Measurements from ENCODE around the gene TRPM3.

TRPM3 gene

DNA sequence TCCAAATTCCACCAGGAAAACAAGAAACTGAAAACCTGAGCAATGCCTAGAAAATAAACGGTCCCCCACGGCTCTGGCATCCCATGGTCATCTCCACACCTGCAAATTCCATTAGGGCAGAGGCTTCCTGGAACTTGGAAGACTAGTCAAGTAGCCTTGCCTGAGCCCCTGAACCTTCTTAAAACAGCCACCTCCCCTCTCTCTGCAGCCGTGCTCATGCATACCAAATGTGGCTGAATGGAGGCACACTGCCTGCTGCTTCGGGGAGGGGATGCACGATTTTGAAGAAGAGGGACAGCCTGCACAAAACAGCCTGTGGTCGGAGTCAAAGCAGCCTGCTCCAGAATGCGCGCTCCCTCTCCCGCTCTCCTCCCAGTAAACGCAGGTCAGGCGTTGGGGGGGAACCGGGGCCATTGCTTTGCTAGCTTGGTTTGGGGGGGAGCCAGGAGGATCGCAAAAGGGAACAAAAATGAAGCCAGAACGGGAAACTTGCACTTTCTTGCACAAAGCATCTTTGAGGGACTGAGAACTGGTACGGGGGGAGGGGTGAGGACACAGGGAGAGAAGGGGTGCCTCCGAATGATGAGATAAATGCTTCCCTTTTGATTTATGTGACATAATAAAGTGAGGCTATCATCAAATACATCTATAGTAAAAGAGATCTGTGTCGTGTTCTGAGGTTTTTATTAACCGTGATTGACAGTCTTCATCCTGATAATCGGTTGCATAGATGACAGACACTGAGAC is at the start of gene TRPM3:
Gene TRPM3, minus strand, starts transcription at position 347 of the 747 bp plus-strand sequence. Its CDS starts 267 bp downstream, at position 80.
- peak; percentile 47 for DNase-seq
- peak within 1 kb of the TSS; percentile 86 for H3K4me3 Mint-ChIP-seq
- no peaks in the 10 kb centered on the region for H3K36me3 Mint-ChIP-seq (ENCODE audit: low read depth)
- no peak within 1 kb of the TSS for H3K27ac Mint-ChIP-seq
- H3K27me3 Mint-ChIP-seq (ENCODE audit: low read depth, poor library complexity) = peaks cover 8% of the 10 kb centered on the region
- H3K9me3 Mint-ChIP-seq = no peaks in the 10 kb centered on the region
- H3K4me1 Mint-ChIP-seq = peaks cover 46% of the 10 kb centered on the region
- TF ChIP-seq, protein P1, sequence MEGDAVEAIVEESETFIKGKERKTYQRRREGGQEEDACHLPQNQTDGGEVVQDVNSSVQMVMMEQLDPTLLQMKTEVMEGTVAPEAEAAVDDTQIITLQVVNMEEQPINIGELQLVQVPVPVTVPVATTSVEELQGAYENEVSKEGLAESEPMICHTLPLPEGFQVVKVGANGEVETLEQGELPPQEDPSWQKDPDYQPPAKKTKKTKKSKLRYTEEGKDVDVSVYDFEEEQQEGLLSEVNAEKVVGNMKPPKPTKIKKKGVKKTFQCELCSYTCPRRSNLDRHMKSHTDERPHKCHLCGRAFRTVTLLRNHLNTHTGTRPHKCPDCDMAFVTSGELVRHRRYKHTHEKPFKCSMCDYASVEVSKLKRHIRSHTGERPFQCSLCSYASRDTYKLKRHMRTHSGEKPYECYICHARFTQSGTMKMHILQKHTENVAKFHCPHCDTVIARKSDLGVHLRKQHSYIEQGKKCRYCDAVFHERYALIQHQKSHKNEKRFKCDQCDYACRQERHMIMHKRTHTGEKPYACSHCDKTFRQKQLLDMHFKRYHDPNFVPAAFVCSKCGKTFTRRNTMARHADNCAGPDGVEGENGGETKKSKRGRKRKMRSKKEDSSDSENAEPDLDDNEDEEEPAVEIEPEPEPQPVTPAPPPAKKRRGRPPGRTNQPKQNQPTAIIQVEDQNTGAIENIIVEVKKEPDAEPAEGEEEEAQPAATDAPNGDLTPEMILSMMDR (IDR thresholded peaks at IDR 0.05) = no peak

DNA sequence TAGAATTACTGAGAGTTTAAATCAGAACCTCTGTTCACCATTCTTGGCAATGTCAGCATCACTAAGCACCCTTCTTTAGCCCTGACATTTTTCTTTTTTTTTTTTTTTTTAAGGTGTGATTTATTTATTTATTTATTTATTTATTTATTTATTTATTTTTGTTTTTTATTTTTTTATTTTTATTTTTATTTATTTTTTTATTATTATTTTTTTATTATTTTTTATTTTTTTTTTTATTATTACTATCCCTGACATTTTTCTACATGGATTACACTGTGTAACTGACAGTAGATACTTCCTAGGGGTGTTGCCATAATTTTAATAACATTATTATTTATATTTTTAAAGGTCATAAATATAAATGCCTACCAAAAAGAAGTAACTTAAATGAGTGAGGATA is 47.0 kb upstream of the TRPM3 start:
- TF ChIP-seq, protein P1 (IDR thresholded peaks at IDR 0.05) = no peak
- H3K4me1 Mint-ChIP-seq = no peaks in the 10 kb centered on the region
- peaks cover 4% of the 10 kb centered on the region for H3K9me3 Mint-ChIP-seq
- H3K27me3 Mint-ChIP-seq (ENCODE audit: low read depth, poor library complexity) = no peaks in the 10 kb centered on the region
- DNase-seq = no peak
- H3K27ac Mint-ChIP-seq = no peak overlapping the region
- no peak overlapping the region for H3K4me3 Mint-ChIP-seq
- H3K36me3 Mint-ChIP-seq (ENCODE audit: low read depth) = no peaks in the 10 kb centered on the region

DNA sequence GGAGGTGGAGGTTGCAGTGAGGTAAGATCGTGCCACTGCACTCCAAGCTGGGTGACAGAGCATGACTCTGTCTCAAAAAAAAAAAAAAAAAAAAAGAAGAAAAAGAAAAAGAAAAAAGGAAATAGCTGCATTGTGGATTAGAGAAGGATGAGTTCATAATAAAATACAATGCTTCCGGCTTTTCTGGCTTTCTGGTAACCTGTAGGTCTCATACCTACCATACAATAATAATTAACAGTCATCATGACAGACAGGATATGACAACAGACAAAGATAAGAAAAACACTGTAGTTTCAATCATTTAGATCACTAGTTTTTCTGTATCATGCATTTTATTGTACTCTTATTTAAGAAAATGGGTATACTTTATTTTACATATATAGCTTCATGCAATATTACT is 40.7 kb upstream of the TRPM3 start:
- DNase-seq = no peak
- Mint-ChIP-seq H3K27me3 (ENCODE audit: low read depth, poor library complexity) (no peaks in the 10 kb centered on the region), H3K4me3 (no peak overlapping the region), H3K27ac (no peak overlapping the region), H3K36me3 (ENCODE audit: low read depth) (no peaks in the 10 kb centered on the region), H3K4me1 (no peaks in the 10 kb centered on the region), H3K9me3 (no peaks in the 10 kb centered on the region)
- TF ChIP-seq, protein P1 (IDR thresholded peaks at IDR 0.05) = no peak

DNA sequence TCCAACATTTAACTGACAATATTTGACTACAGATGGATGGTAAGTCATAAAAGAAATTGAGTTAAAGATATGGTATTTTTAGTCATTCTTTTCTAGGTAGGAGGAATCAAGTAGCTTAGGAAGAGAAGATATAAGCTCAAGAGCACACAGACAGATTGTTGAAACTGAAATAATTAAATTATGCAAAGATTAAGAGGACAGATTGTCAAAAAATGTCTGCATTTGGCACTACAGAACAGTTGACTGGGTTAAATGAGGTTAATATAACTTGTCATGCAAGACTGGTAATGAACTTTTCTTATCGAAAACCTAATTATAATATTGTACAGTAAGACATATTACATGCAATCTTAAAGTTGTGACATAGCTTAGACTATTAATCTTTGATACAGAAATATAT is 36.3 kb upstream of the TRPM3 start:
- TF ChIP-seq, protein P1 (IDR thresholded peaks at IDR 0.05) = no peak
- Mint-ChIP-seq H3K9me3 (no peaks in the 10 kb centered on the region), H3K36me3 (ENCODE audit: low read depth) (no peaks in the 10 kb centered on the region), H3K27ac (no peak overlapping the region), H3K27me3 (ENCODE audit: low read depth, poor library complexity) (peaks cover 3% of the 10 kb centered on the region), H3K4me3 (no peak overlapping the region), H3K4me1 (no peaks in the 10 kb centered on the region)
- no peak for DNase-seq

DNA sequence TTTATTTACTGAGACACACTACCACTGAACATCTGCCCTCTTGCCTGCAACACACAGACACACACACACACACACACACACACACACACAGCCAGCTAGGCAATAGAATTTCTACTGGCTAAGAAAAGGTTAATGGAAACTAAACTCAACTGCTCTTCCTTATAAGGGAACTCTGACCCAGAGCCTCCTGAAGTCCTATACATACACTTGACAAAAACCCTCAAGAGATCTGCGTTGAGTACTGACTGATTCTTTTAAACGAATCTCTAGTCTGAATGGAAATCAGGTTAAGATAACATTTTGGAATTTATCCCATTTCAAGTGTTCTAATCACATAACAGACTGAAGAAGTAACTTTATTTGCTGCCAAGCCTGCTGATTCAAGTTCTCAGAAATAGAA is 25.9 kb upstream of the TRPM3 start:
- Mint-ChIP-seq H3K27me3 (ENCODE audit: low read depth, poor library complexity) (no peaks in the 10 kb centered on the region), H3K36me3 (ENCODE audit: low read depth) (peaks cover 7% of the 10 kb centered on the region), H3K27ac (no peak overlapping the region), H3K9me3 (peaks cover 16% of the 10 kb centered on the region), H3K4me3 (no peak overlapping the region), H3K4me1 (no peaks in the 10 kb centered on the region)
- DNase-seq = no peak
- TF ChIP-seq, protein P1 (IDR thresholded peaks at IDR 0.05) = no peak

DNA sequence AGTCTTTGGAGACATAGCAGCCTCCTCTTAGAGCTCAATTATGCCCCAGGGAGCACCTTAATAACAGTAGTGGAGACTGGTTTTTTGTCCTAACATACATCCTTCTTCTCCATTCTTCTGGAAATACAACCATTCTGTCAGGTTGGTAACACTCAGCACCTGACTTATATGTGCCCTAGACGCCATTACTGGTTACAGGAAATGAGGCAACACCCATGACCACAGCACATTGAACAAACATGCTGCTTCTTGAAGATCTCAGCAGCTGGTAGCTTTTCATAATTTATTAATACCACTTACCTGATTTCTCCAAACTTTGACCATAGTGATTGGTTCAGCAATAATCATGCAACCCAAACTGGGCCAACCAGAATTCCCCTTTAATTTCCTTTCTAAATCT is 25.1 kb upstream of the TRPM3 start:
- no peak for DNase-seq

More for the DNA sequence above, 25.1 kb upstream of the TRPM3 start:
- Mint-ChIP-seq H3K36me3 (ENCODE audit: low read depth) (peaks cover 7% of the 10 kb centered on the region), H3K9me3 (peaks cover 16% of the 10 kb centered on the region), H3K4me1 (no peaks in the 10 kb centered on the region), H3K27me3 (ENCODE audit: low read depth, poor library complexity) (no peaks in the 10 kb centered on the region), H3K27ac (no peak overlapping the region), H3K4me3 (no peak overlapping the region)
- TF ChIP-seq, protein P1 (IDR thresholded peaks at IDR 0.05) = no peak

All from nephron progenitor cell (in vitro differentiated cells).